Sigmoid colon (tissue), 7 donors: ENCODE measurements around the gene KIF26A. TPM values are rescaled to one million over a fixed set of nuclear protein-coding genes. Genes with fewer than 3 reads are reported as not detected.

Experiments used
- DNase-seq: peaks from one replicate; pipeline ENCODE4 v3.0.0-alpha.2; 2019
- H3K27ac ChIP-seq, 4 donors: fragments of 200-600 bp; sonication (generic); one replicate each; pipeline ENCODE4 v1.5.1; 2016 to 2019; ENCODE audit warnings: mild to moderate bottlenecking in 1 of 4
- H3K27me3 ChIP-seq, 3 donors: fragments of 200-600 bp; sonication (generic); one replicate each; pipeline ENCODE4 v1.5.1; 2019; ENCODE audit warnings: mild to moderate bottlenecking in 1 of 3
- H3K36me3 ChIP-seq, 4 donors: fragments of 200-600 bp; sonication (generic); one replicate each; pipeline ENCODE4 v1.5.1; 2016 to 2019
- H3K4me1 ChIP-seq, 4 donors: fragments of 200-600 bp; sonication (generic); one replicate each; pipeline ENCODE4 v1.5.1; 2017 to 2019
- H3K4me3 ChIP-seq, 4 donors: fragments of 200-600 bp; sonication (generic); one replicate each; pipeline ENCODE4 v1.5.1; 2017 to 2019; ENCODE audit warnings: mild to moderate bottlenecking in 2 of 4, moderate library complexity in 1 of 4
- H3K9me3 ChIP-seq, 4 donors: fragments of 200-600 bp in 3 of 4; sonication (generic) in 3 of 4; one replicate each; pipeline versions ENCODE4 v1.5.1 to v1.6.1; 2013 to 2019
- CTCF ChIP-seq, 4 experiments: fragments of 450-650 bp in 3 of 4; fragments of 200-600 bp in 1 of 4; IDR thresholded peaks; one replicate each; pipeline ENCODE4 v1.5.1; 2016 to 2019; ENCODE audit warnings: antibody characterized with exemption in 4 of 4, mild to moderate bottlenecking in 3 of 4, moderate library complexity in 2 of 4
- EP300 ChIP-seq, 4 donors: sonication (generic); formaldehyde crosslinking; IDR thresholded peaks; one replicate each; pipeline ENCODE4 v1.6.1; 2017; ENCODE audit warnings: antibody characterized with exemption in 4 of 4
- POLR2A ChIP-seq, 2 donors: fragments of 450-650 bp; IDR thresholded peaks; one replicate each; pipeline ENCODE4 v1.6.1; 2016; ENCODE audit warnings: antibody characterized with exemption in 2 of 2, mild to moderate bottlenecking in 2 of 2, moderate library complexity in 2 of 2
- POLR2AphosphoS5 ChIP-seq, 4 donors: sonication (generic); formaldehyde crosslinking; IDR thresholded peaks; one replicate each; pipeline ENCODE4 v1.6.1; 2017; ENCODE audit warnings: antibody characterized with exemption in 4 of 4
- WGBS, 2 donors: extraction: QIAGEN DNeasy Blood & Tissue Kit; methylation state at CpG; one replicate each; pipeline ENCODE4 v1.1.7; 2013; 5-methylcytosine and 5-hydroxymethylcytosine counted together
- intact Hi-C: fragments of 100-400 bp; cut with DNase I; formaldehyde crosslinking; loops from one replicate; pipeline ENCODE4 v1.15.1; 2023
- polyA plus RNA-seq, 3 donors: library from polyadenylated mRNA; stranded (reverse); fragments of 200-250 nt; gene quantifications; one replicate each; pipeline ENCODE4 v1.2.3, GENCODE V29; 2013
- total RNA-seq, 4 donors: library from RNA; depleted of rRNA; stranded (reverse); fragments of >200 nt; gene quantifications; one replicate each; pipeline ENCODE4 v1.1.0, GENCODE V29; 2016
- donor health status: healthy with polysubstance abuse.
- donor health status: Bipolar disorder and iron deficiency.
- donor health status: healthy.

KIF26A gene
- total and polyA plus RNA-seq, 7 donors = 0.60 to 4.2 (median 2.1) TPM

- TF ChIP-seq POLR2A (IDR thresholded peaks at IDR 0.05) (no peak), EP300 (IDR thresholded peaks at IDR 0.05) (no peak)
- peak overlapping the region in 1 of 4 donors; percentile 9 for H3K27ac ChIP-seq
- WGBS, 2 donors = 0 to 2% methylated on average over 83 of the region's 83 CpGs
- H3K36me3 ChIP-seq = no peaks in the 10 kb centered on the region
- H3K4me3 ChIP-seq = peak overlapping the region in 3 of 4 donors; percentile 39 to 49 (median 40)
- H3K4me1 ChIP-seq = peaks cover 0 to 20% (median 18%) of the 10 kb centered on the region in 4 donors
- no peaks in the 10 kb centered on the region for H3K9me3 ChIP-seq
- no peak for DNase-seq
- H3K27me3 ChIP-seq = peaks cover 27 to 73% (median 33%) of the 10 kb centered on the region in 3 donors
- intact Hi-C loops = no loop called here
Measured at GRCh38 chr14:104116756-104117340, 21.5 kb upstream of the KIF26A start.

GRCh38 chr14:104117341-104118005 is 20.9 kb upstream of the KIF26A start:
- Histone ChIP-seq H3K36me3 (no peaks in the 10 kb centered on the region), H3K27ac (no peak overlapping the region), H3K27me3 (peaks cover 27 to 78% (median 33%) of the 10 kb centered on the region in 3 donors), H3K9me3 (no peaks in the 10 kb centered on the region), H3K4me1 (peaks cover 0 to 20% (median 18%) of the 10 kb centered on the region in 4 donors), H3K4me3 (peak overlapping the region in 3 of 4 donors; percentile 39 to 49 (median 40))
- intact Hi-C loops = no loop called here
- DNase-seq = no peak
- TF ChIP-seq POLR2AphosphoS5 (IDR thresholded peaks at IDR 0.05) (no peak), CTCF (IDR thresholded peaks at IDR 0.05) (no peak), EP300 (IDR thresholded peaks at IDR 0.05) (no peak), POLR2A (IDR thresholded peaks at IDR 0.05) (no peak)
- 2 to 10% methylated on average over 71 of the region's 71 CpGs for WGBS, 2 donors

DNA sequence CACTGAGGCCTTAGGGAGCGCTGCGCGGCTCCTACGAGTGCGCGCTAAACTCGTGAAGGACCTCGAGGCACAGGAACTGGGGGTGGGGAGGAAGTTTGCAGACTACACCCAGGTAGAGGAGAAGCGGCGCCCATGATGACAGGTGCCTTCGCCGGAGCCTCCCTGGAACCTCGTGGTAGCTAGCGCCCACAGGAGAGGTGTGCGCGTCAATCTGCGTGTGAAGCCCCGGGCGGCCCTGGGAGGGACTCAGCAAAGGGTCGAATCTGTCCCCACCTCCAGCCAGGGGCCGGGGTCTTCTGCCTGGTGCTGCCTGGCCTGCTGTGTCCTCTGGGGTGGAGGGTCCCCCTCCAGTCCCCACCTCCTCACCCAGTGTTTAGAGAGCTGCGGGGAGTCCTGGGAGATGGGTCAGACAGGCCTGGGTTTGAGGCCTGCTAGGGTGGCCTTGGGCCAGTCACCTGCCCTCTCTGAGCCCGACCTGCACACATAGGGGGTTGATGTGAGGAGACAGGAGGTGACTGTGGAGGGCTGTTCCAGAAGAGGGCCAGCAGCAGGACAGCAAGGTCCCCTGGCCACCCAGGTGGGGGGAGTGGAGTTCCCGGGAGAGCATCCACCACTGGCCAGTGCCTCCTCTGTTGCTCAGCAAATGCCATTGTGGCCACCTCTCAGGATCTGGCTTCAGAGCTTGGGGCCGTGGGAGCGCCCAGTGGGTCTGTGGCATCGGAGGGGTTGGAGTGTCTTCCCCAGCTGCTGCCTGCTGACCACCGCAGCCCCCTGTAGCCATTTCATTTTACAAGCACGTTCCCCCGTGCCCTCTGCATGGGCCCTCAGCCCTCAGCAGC is 20.2 kb upstream of the KIF26A start:
- no peak overlapping the region for H3K27ac ChIP-seq
- peaks cover 27 to 81% (median 33%) of the 10 kb centered on the region in 3 donors for H3K27me3 ChIP-seq
- TF ChIP-seq POLR2A (IDR thresholded peaks at IDR 0.05) (no peak), EP300 (IDR thresholded peaks at IDR 0.05) (no peak), CTCF (IDR thresholded peaks at IDR 0.05) (no peak), POLR2AphosphoS5 (IDR thresholded peaks at IDR 0.05) (no peak)
- no peak overlapping the region for H3K4me3 ChIP-seq
- H3K36me3 ChIP-seq = no peaks in the 10 kb centered on the region
- no peaks in the 10 kb centered on the region for H3K9me3 ChIP-seq
- DNase-seq = no peak
- WGBS, 2 donors = 44 to 68% methylated on average over 30 of the region's 30 CpGs
- intact Hi-C loops = no loop called here
- peaks cover 0 to 20% (median 18%) of the 10 kb centered on the region in 4 donors for H3K4me1 ChIP-seq

DNA sequence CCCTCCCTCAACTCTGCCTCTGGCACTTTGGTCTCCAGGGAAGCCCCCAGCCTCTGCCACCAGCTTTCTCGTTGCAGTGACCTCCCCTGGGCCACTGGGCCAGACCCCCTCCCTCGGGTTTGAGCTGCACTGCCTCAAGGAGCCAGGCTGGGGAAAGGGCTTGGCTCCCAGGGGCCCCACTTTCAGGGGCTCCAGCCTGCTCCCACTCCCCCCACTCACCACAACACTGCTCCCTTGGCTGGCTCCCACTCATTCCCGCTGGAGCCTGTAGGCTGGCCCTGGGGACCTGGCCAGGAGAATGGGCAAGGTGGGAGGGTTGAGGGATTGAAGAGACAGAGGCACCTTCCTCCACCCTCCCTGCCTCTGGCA is 19.3 kb upstream of the KIF26A start:
- 77 to 89% methylated on average over 3 of the region's 3 CpGs for WGBS, 2 donors
- no peak for DNase-seq
- no peak overlapping the region for H3K27ac ChIP-seq
- H3K4me1 ChIP-seq = peaks cover 0 to 20% (median 18%) of the 10 kb centered on the region in 4 donors
- no peak overlapping the region for H3K4me3 ChIP-seq
- no peaks in the 10 kb centered on the region for H3K36me3 ChIP-seq
- intact Hi-C loops = no loop called here
- no peak for TF ChIP-seq CTCF (IDR thresholded peaks at IDR 0.05)
- TF ChIP-seq POLR2AphosphoS5 (IDR thresholded peaks at IDR 0.05) = no peak
- no peak for TF ChIP-seq EP300 (IDR thresholded peaks at IDR 0.05)
- no peak for TF ChIP-seq POLR2A (IDR thresholded peaks at IDR 0.05)
- peaks cover 0 to 4% (median under 1%) of the 10 kb centered on the region in 4 donors for H3K9me3 ChIP-seq
- peaks cover 27 to 77% (median 33%) of the 10 kb centered on the region in 3 donors for H3K27me3 ChIP-seq
